Mesothelial cell of epicardium (in vitro differentiated cells): Measurements from ENCODE around the gene TP53AIP1. TPM values are rescaled to one million over a fixed set of nuclear protein-coding genes. Genes with fewer than 3 reads are reported as not detected.

Experiments used
- DNase-seq, 2 experiments: peaks; one replicate each; pipeline ENCODE4 v3.0.0; 2021; ENCODE audit warnings: low spot score in 2 of 2; ENCODE audit not compliant: unreplicated experiment in 2 of 2
- H3K27ac Mint-ChIP-seq: 2 replicates; pipeline ENCODE4 v1.8.0; 2021; ENCODE audit warnings: mixed read lengths
- H3K27me3 Mint-ChIP-seq: 2 replicates; pipeline ENCODE4 v1.8.0; 2021; ENCODE audit warnings: low read depth, mixed read lengths
- H3K36me3 Mint-ChIP-seq: 2 replicates; pipeline ENCODE4 v1.8.0; 2021; ENCODE audit warnings: mixed read lengths
- H3K4me1 Mint-ChIP-seq: 2 replicates; pipeline ENCODE4 v1.8.0; 2021; ENCODE audit warnings: mixed read lengths
- H3K4me3 Mint-ChIP-seq: 2 replicates; pipeline ENCODE4 v1.8.0; 2021; ENCODE audit warnings: mild to moderate bottlenecking, moderate library complexity, mixed read lengths
- H3K9me3 Mint-ChIP-seq: 2 replicates; pipeline ENCODE4 v1.8.0; 2021; ENCODE audit warnings: mixed read lengths
- CTCF ChIP-seq: fragments of 200-600 bp; sonication (generic); IDR thresholded peaks from one replicate; pipeline ENCODE4 v1.5.0; 2021; ENCODE audit warnings: antibody characterized with exemption; ENCODE audit not compliant: unreplicated experiment
- total RNA-seq: library from RNA; stranded (reverse); gene quantifications from 3 replicates; pipeline ENCODE4 v1.2.1, GENCODE V29; 2021

The TP53AIP1 gene
- total RNA-seq, 1 donor from 2014 or later: 0.45 TPM

- no peaks in the 10 kb centered on the region for H3K36me3 Mint-ChIP-seq
- H3K27ac Mint-ChIP-seq: no peak overlapping the region
- H3K4me3 Mint-ChIP-seq: no peak overlapping the region
- H3K27me3 Mint-ChIP-seq: no peaks in the 10 kb centered on the region
- H3K9me3 Mint-ChIP-seq: no peaks in the 10 kb centered on the region
- no peaks in the 10 kb centered on the region for H3K4me1 Mint-ChIP-seq
- DNase-seq: no peak
- no peak for TF ChIP-seq CTCF
These were observed 4.0 kb upstream of the TP53AIP1 start for GRCh38 chr11:128946648-128947047.

GRCh38 chr11:128943428-128943976 lies 831 bp upstream of the TP53AIP1 start:
- no peak for TF ChIP-seq CTCF
- H3K4me3 Mint-ChIP-seq: no peak overlapping the region
- no peak overlapping the region for H3K27ac Mint-ChIP-seq
- H3K36me3 Mint-ChIP-seq: no peaks in the 10 kb centered on the region
- no peaks in the 10 kb centered on the region for H3K9me3 Mint-ChIP-seq
- no peaks in the 10 kb centered on the region for H3K27me3 Mint-ChIP-seq
- H3K4me1 Mint-ChIP-seq: no peaks in the 10 kb centered on the region
- DNase-seq: no peak

- no peak for DNase-seq
- Mint-ChIP-seq H3K4me1 (no peaks in the 10 kb centered on the region), H3K9me3 (no peaks in the 10 kb centered on the region), H3K27ac (no peak overlapping the region), H3K27me3 (no peaks in the 10 kb centered on the region), H3K4me3 (no peak overlapping the region), H3K36me3 (no peaks in the 10 kb centered on the region)
- no peak for TF ChIP-seq CTCF
These were observed 429 bp downstream of the TP53AIP1 start for GRCh38 chr11:128942272-128942612.

- H3K36me3 Mint-ChIP-seq: no peaks in the 10 kb centered on the region
- H3K27ac Mint-ChIP-seq: no peak overlapping the region
- no peak for TF ChIP-seq CTCF
- no peak overlapping the region for H3K4me3 Mint-ChIP-seq
- no peaks in the 10 kb centered on the region for H3K4me1 Mint-ChIP-seq
- no peaks in the 10 kb centered on the region for H3K27me3 Mint-ChIP-seq
- H3K9me3 Mint-ChIP-seq: no peaks in the 10 kb centered on the region
- no peak for DNase-seq
These were observed 949 bp downstream of the TP53AIP1 start for GRCh38 chr11:128941573-128942271.

- TF ChIP-seq CTCF: no peak
- Mint-ChIP-seq H3K27ac (no peak overlapping the region), H3K27me3 (no peaks in the 10 kb centered on the region), H3K4me1 (peaks cover 2% of the 10 kb centered on the region), H3K36me3 (no peaks in the 10 kb centered on the region), H3K4me3 (no peak overlapping the region), H3K9me3 (no peaks in the 10 kb centered on the region)
- no peak for DNase-seq
These were observed 1.6 kb downstream of the TP53AIP1 start for GRCh38 chr11:128941110-128941509.
